ENCODE measurements around the gene OR6B2. TPM values are rescaled to one million over a fixed set of nuclear protein-coding genes. Genes with fewer than 3 reads are reported as not detected.

Gene OR6B2
- total and polyA plus RNA-seq, 2 of the 4 experiments (the other 2 are of a cell fraction) = not detected

DNA sequence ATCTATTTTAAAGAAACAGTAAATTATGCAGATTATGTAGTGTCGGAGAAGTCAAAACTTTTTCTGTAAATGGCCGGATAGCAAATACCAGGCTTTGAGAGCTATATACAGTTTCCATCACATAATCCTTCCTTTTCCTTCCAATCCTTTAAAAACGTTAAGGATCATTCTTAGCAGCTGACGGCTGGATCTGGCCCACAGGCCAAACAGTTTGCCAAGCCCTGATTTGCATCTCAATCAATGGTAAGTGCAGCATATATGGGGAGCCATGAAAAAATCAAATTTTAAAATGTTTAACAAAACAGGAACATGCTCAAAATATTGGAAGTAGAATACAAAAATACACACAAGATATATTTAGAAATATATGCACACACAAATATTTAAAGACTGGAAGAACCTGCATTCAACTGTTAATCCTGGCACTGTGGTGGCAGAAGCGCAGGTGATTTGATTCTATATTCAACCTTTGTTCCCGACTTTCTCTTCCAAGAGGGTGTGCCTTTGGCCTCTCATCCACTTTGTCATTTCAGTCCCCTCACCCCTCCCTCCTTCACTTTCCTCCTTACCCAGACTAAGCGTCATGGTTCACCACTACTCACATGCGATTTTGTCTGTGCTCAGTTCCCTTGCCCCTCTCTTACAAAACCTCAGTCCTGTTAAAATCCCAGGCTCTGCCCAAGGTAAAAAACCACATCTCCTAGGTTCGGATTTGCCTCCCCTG is 32.4 kb downstream of the OR6B2 start:
- 64% methylated on average over 3 of the region's 9 CpGs; no CpG with 5 or more reads in 1 of the 2 experiments for WGBS, 2 experiments (ENCODE audit: extremely low coverage in 2 of 2, insufficient read length in 1 of 2)
- Histone ChIP-seq H2BK15ac (ENCODE audit: low read depth, low read length) (no peak overlapping the region), H3K4ac (ENCODE audit: low read depth, low read length) (no peak overlapping the region), H3K23ac (ENCODE audit: low read depth, low read length) (no peak overlapping the region), H3K79me1 (ENCODE audit: low read depth in 1 of 2, low read length in 2 of 2) (peaks cover 0 to 13% of the 10 kb centered on the region in 2 experiments; a peak in 3 of 4 replicates), H4K5ac (ENCODE audit: low read depth, low read length) (no peak overlapping the region), H3K4me1 (ENCODE audit: control insufficient read depth, insufficient read depth, low read length) (no peaks in the 10 kb centered on the region), H3K9me3 (ENCODE audit: control insufficient read depth, insufficient read depth, low read length) (no peaks in the 10 kb centered on the region), H2BK20ac (ENCODE audit: low read depth, low read length) (no peak overlapping the region), H3K36me3 (ENCODE audit: control insufficient read depth, insufficient read depth, low read length) (peaks cover 36% of the 10 kb centered on the region), H2AK5ac (ENCODE audit: low read depth, low read length) (no peak overlapping the region), H3K4me3 (ENCODE audit: insufficient read depth, low read depth, low read length) (no peak overlapping the region), H3K14ac (replicated peaks; ENCODE audit: low read depth, low read length) (no peak overlapping the region), H3K9ac (ENCODE audit: low read depth, low read length) (no peak overlapping the region), H3K4me2 (ENCODE audit: low read depth, low read length) (no peak overlapping the region), H4K91ac (ENCODE audit: insufficient read depth, low read depth, low read length) (no peak overlapping the region), H3K18ac (ENCODE audit: low read depth, low read length) (no peak overlapping the region), H2AFZ (replicated peaks; ENCODE audit: low read length, poor library complexity) (no peak overlapping the region), H3K9me1 (ENCODE audit: insufficient read depth, low read length) (no peaks in the 10 kb centered on the region), H2AK9ac (replicated peaks; ENCODE audit: low read depth, low read length, poor library complexity) (no peak overlapping the region), H3K27ac (ENCODE audit: insufficient read depth, low read length) (no peak overlapping the region), H2BK120ac (ENCODE audit: low read depth, low read length) (no peak overlapping the region), H4K8ac (ENCODE audit: low read depth in 2 of 2, low read length in 2 of 2) (no peak overlapping the region), H3K56ac (ENCODE audit: extremely low read depth, insufficient read depth, low read length) (no peak overlapping the region), H3K27me3 (ENCODE audit: control insufficient read depth, insufficient read depth, low read length) (no peaks in the 10 kb centered on the region), H4K20me1 (ENCODE audit: insufficient read depth, low read length) (no peaks in the 10 kb centered on the region; the same call in 1 of the 2 replicates), H2BK5ac (ENCODE audit: low read depth, low read length, poor library complexity, severe bottlenecking) (no peak overlapping the region)
- intact Hi-C loops (cut with micrococcal nuclease) = loop anchor here (10.0 kb wide), 1 partner anchor 603 kb away; no protein-coding TSS in a partner anchor
- DNase-seq (no peak), ATAC-seq (ENCODE audit: low read depth) (no peak)
- CTCF ChIA-PET = no interaction called here
- POLR2A ChIA-PET (ENCODE audit: unreplicated experiment) = no interaction called here
- TF ChIP-seq NFE2L2 (IDR thresholded peaks at IDR 0.05; ENCODE audit: low read depth, low read length) = no peak
- no peak for TF ChIP-seq BHLHE40 (IDR thresholded peaks at IDR 0.05; ENCODE audit: low read depth, low read length)
- TF ChIP-seq CEBPB (IDR thresholded peaks at IDR 0.05; ENCODE audit: low read depth, low read length) = no peak
- no peak for TF ChIP-seq RAD21 (IDR thresholded peaks at IDR 0.05; ENCODE audit: low read length)
- TF ChIP-seq ELK1 (IDR thresholded peaks at IDR 0.05; ENCODE audit: borderline replicate concordance, low read depth, low read length) = no peak
- no peak for TF ChIP-seq CTCF (conservative IDR thresholded peaks at IDR 0.05; ENCODE audit: low read depth, low read length)
- no peak for TF ChIP-seq CHD1 (IDR thresholded peaks at IDR 0.05; ENCODE audit: low read depth, low read length)
- no peak for TF ChIP-seq FOS (IDR thresholded peaks at IDR 0.05; ENCODE audit: low read depth, low read length)
- no peak for TF ChIP-seq SMC3 (IDR thresholded peaks at IDR 0.05; ENCODE audit: low read depth, low read length)
- no peak for TF ChIP-seq POLR2A (IDR thresholded peaks at IDR 0.05; ENCODE audit: low read depth, low read length)
- TF ChIP-seq RCOR1 (IDR thresholded peaks at IDR 0.05; ENCODE audit: insufficient replicate concordance, low read length) = no peak
- TF ChIP-seq MAZ (IDR thresholded peaks at IDR 0.05; ENCODE audit: borderline replicate concordance, low read depth, low read length) = no peak
- TF ChIP-seq, protein P1, sequence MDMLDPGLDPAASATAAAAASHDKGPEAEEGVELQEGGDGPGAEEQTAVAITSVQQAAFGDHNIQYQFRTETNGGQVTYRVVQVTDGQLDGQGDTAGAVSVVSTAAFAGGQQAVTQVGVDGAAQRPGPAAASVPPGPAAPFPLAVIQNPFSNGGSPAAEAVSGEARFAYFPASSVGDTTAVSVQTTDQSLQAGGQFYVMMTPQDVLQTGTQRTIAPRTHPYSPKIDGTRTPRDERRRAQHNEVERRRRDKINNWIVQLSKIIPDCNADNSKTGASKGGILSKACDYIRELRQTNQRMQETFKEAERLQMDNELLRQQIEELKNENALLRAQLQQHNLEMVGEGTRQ (IDR thresholded peaks at IDR 0.05; ENCODE audit: low read depth, low read length) = no peak
- in situ Hi-C loops (cut with MboI; ENCODE audit: low sequenced_read_pairs) = loop anchor here (10.0 to 25.0 kb wide), 2 partner anchors 861 to 943 kb away; no protein-coding TSS in a partner anchor
- dilution Hi-C loops (cut with HindIII; ENCODE audit: low sequenced_read_pairs, unreplicated experiment) = no loop called here
- no TSS peak for BruUV-seq (replicated peaks)
